Stimulated activated CD4-positive, alpha-beta T cell treated with anti-CD3 and anti-CD28 coated beads, Interleukin-2, amount 100 ng/mL, for 4 hours (primary cell): Measurements from ENCODE around the gene LRRTM4.

ENCODE experiments used
- DNase-seq: peaks from one replicate; pipeline ENCODE4 v3.0.0-alpha.2; 2020; ENCODE audit warnings: low read depth

The LRRTM4 gene

GRCh38 chr2:77521931-77522470, at the start of gene LRRTM4:
Gene LRRTM4 (minus strand): TSS chr2:77522376.
- DNase-seq = no peak

- DNase-seq = no peak
Observed at GRCh38 chr2:77571545-77571944, 49.4 kb upstream of the LRRTM4 start.

DNA sequence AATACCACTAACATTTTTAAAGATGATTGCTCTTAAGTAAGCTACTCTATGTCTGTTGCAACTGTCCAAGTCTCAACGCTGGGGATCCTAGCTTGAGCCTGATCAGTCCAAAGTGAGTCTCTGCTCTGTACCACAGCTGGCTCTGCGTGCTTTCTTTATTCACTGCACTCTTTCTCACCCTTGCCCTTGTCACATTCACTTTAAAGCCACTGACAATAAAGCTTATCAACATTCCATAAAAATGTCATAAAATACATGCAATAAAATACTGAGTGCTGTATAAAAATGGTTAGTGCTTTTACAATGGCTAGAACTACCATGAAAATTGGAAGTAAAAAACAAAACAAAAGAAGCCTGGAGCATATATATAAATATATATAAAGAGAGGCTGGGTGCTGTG, 45.5 kb upstream of the LRRTM4 start:
- no peak for DNase-seq

GRCh38 chr2:77566582-77566981, 44.4 kb upstream of the LRRTM4 start:
- DNase-seq = no peak

DNA sequence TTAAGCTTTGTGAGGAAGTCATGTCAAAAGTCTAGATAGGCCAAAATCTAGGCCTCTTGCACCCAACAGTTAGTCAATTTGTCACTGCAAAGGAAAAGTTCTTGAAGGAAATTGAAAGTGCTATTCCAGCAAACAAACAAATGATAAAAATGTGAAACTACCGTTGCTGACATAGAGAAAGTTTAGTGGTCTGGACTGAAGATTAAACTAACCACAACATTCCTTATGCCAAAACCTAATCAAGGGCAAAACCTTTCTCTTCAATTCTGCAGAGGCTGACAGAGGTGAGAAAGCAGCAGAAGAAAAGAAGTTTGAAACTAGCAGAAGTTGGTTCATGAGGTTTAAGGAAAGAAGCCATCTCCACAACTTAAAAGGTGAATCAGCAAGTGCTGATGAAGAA, 44.0 kb upstream of the LRRTM4 start:
- no peak for DNase-seq

GRCh38 chr2:77552956-77553355, 30.8 kb upstream of the LRRTM4 start:
- DNase-seq = no peak

DNA sequence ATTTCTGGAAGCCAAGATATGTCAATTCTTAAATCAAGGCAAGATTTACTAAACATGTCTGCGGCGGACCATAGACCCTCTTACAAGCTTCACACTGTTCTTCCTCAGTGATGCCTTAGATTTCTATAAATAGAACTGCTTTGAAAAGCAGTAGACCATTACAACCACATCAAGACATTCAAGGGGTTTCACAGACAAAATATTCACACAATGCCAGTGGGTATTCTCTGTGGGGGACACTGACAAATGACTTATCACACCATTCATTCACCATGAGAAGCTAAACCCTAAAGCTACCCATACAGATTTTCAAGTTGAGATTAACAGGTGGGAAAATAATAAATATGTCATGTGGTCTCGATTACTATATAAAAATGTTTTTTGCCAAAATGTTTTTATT, 15.9 kb upstream of the LRRTM4 start:
- no peak for DNase-seq

GRCh38 chr2:77522888-77523287, 712 bp upstream of the LRRTM4 start:
- DNase-seq = no peak

DNA sequence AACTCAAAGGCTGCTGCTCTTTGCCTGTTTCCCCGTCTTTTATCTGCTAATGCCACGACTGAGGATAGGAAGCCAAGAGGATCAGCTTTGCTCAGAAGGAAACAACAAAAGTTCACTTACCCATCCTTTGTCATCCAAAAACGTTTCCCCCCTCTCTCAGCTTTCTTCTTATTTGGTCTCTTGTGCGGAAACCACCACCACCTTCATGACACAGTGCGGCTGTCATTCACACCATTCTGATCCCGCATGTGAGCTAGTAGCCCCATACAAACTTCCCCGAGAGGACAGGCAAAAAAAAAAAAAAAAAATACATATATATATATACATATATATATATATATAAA, 656 bp downstream of the LRRTM4 start:
- DNase-seq = no peak

DNA sequence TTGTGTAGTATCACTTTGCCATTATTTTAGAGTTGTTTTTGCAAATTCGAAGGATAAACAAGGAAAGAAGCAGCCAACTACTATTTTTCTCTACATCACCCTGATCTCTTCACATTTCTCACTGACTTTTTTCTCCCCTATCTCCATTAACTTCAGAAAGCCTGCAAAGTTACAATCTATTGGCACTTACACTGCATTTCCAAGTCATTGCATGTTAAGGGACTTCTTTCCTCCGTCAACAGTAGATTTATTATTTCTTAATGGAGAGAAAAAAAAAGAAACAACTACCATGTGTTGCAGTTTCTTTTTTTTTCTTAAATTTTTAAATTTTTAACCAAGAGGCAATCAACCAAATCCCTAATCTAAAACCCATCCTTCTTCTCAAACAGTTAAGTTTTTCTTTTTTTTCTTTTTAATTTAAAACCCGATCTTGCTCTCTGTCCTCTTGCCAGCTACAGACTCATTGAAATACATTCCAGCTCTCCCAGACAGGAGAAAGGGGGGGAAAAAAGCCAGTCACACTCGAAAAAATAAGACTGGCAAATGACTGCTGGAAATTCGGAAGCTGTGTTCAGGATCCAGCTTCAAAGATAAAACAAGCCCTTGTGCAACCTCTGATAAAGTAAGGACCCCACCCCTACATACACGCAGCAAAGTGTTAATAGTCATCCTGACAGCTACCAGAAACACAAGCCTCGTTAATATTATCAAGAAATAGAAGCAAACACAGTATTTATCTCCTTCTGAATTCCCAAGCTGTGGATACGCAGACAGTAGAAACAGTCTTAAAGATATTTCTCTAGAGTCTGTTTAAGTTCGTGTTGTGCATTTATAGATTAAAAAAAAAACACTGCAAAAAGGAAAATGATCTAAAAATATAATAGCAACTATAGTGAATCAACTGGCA, 1.3 kb downstream of the LRRTM4 start:
- DNase-seq = no peak

GRCh38 chr2:77519888-77520506, 2.2 kb downstream of the LRRTM4 start:
- DNase-seq = no peak

- no peak for DNase-seq
Observed at GRCh38 chr2:77519164-77519887, 2.9 kb downstream of the LRRTM4 start.

DNA sequence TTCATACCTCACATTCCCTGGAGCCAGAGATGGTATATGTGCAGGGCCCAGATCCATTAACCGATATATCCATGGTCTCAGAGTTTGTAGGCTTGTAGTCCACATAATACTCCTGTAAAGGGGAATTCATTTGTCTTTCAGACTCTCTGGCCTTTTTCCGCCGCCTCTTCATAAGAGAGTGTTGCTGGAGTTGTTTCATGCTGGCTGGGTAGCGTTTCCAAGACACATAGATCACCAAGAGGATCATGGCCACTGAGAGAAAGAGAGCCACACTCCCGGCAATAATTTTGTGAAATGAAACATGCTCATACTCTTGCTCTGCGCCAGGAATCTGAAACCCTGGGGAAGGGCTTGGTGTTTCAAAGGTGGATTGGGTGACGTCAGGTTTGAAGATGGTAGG, 3.9 kb downstream of the LRRTM4 start:
- no peak for DNase-seq

- no peak for DNase-seq
Observed at GRCh38 chr2:77513191-77513590, 9.0 kb downstream of the LRRTM4 start.

- DNase-seq = no peak
Observed at GRCh38 chr2:77512507-77512906, 9.7 kb downstream of the LRRTM4 start.

DNA sequence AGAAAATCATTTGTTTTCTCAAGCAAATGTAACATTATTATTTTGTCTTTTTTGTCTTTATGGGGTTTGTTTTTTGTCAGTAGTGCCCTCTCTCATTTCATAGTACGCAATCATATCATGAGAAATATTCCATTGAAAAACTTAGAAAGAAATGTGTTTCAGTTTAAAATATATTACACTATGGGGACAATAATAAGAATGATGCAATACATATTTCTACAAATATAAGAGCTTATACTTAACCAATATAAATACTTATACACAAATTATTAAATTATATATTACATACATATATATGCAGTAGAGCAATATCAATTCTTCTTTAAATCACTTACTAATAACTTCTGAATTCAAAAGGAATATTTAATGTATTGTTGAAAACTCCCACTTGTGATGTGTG, 13.7 kb downstream of the LRRTM4 start:
- DNase-seq = no peak

GRCh38 chr2:77507657-77508056, 14.5 kb downstream of the LRRTM4 start:
- DNase-seq = no peak

- no peak for DNase-seq
Observed at GRCh38 chr2:77488141-77488540, 34.0 kb downstream of the LRRTM4 start.

DNA sequence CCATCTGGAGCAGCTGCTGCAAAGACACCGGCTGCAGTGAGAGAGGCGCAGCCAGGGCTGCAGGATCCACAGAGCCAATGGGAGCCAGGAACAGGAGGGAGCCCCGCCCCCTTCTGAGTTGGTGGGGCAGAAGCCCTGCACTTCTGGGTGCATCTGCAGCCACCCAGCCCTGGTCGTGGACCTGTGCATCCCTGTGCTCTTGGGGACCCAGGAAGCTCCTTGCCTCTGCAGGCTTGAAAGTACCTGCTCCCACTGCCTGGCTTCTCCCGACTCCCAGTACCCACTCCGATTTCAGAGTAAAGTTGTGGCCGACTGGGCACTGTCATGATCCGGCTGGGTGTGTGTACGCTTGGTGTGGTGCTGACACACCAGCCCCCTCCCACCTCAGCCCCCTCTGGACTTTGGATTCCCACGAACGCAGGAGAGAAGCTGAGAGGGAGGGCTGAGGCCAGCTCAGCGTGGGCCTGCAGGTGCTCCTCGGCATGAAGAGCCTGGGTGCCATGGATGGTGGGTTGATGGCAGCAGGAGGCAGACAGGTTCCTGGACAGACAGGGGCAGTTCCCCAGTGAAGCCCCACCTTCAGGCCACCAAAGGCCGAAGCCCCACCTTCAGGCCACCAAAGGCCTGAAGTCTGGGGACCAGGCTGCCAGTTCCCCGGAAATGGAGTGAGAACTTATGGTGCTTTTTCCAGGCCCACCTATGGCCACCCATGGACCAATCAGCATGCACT, 34.9 kb downstream of the LRRTM4 start:
- DNase-seq = no peak

DNA sequence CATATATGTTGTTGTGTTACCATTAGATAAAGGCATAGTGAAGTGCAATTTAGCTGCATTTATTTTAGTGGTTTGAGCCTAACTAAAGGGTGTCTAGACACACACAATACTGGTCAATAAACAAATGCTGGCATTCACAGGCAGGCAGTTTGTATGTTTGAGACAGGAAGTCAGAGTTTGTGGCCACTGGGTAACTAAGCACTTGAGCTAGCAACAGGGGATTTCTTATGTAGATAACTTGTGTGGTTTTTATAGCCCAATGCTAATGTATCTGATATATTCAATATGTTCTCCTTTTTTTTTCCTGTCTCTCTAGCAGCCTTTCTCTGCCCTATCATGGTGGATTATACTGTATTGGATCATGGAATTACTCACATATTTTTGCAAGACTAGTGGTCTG, 38.1 kb downstream of the LRRTM4 start:
- no peak for DNase-seq

- no peak for DNase-seq
Observed at GRCh38 chr2:77479895-77480294, 42.3 kb downstream of the LRRTM4 start.

GRCh38 chr2:77479395-77479794, 42.8 kb downstream of the LRRTM4 start:
- no peak for DNase-seq
